IPS-15b (cell line): ENCODE measurements around the gene RTN1.
A peak's percentile ranks its signal among the peaks of the same experiment; 100 is the strongest.

Experiments used
- H3K27me3 ChIP-seq: one replicate; pipeline ENCODE4 v1.6.1; 2013; ENCODE audit warnings: low read length; ENCODE audit not compliant: control insufficient read depth, insufficient read depth
- H3K36me3 ChIP-seq: one replicate; pipeline ENCODE4 v1.6.1; 2013; ENCODE audit warnings: low read length; ENCODE audit not compliant: control insufficient read depth, insufficient read depth
- H3K4me1 ChIP-seq: one replicate; pipeline ENCODE4 v1.6.1; 2013; ENCODE audit warnings: mild to moderate bottlenecking, low read length; ENCODE audit not compliant: control insufficient read depth, insufficient read depth
- H3K4me3 ChIP-seq: one replicate; pipeline ENCODE4 v1.5.1; 2013; ENCODE audit warnings: low read depth, low read length
- H3K9ac ChIP-seq: one replicate; pipeline ENCODE4 v1.6.1; 2013; ENCODE audit warnings: low read depth, mild to moderate bottlenecking, low read length
- H3K9me3 ChIP-seq: one replicate; pipeline ENCODE4 v1.6.1; 2013; ENCODE audit warnings: mild to moderate bottlenecking, low read length; ENCODE audit not compliant: control insufficient read depth, insufficient read depth

The RTN1 gene

GRCh38 chr14:59895721-59896120 lies 25.1 kb upstream of the RTN1 start:
- Histone ChIP-seq H3K4me3 (no peak overlapping the region), H3K9me3 (no peaks in the 10 kb centered on the region), H3K36me3 (no peaks in the 10 kb centered on the region), H3K27me3 (no peaks in the 10 kb centered on the region), H3K9ac (no peak overlapping the region), H3K4me1 (no peaks in the 10 kb centered on the region)

GRCh38 chr14:59890676-59891075 lies 20.1 kb upstream of the RTN1 start:
- no peak overlapping the region for H3K9ac ChIP-seq
- no peaks in the 10 kb centered on the region for H3K4me1 ChIP-seq
- no peaks in the 10 kb centered on the region for H3K27me3 ChIP-seq
- no peak overlapping the region for H3K4me3 ChIP-seq
- H3K9me3 ChIP-seq: no peaks in the 10 kb centered on the region
- no peaks in the 10 kb centered on the region for H3K36me3 ChIP-seq

GRCh38 chr14:59882957-59883356 lies 12.4 kb upstream of the RTN1 start:
- Histone ChIP-seq H3K9me3 (no peaks in the 10 kb centered on the region), H3K27me3 (no peaks in the 10 kb centered on the region), H3K4me1 (no peaks in the 10 kb centered on the region), H3K9ac (no peak overlapping the region), H3K4me3 (no peak overlapping the region), H3K36me3 (no peaks in the 10 kb centered on the region)

- H3K27me3 ChIP-seq: peaks cover 47% of the 10 kb centered on the region
Observed at GRCh38 chr14:59871166-59871495, 555 bp upstream of the RTN1 start.

GRCh38 chr14:59869381-59870255 lies 958 bp downstream of the RTN1 start:
- Histone ChIP-seq H3K27me3 (peaks cover 50% of the 10 kb centered on the region), H3K9ac (no peak overlapping the region), H3K4me3 (peak overlapping the region; percentile 78), H3K9me3 (no peaks in the 10 kb centered on the region), H3K36me3 (no peaks in the 10 kb centered on the region), H3K4me1 (peaks cover 2% of the 10 kb centered on the region)

More at GRCh38 chr14:59871166-59871495, 555 bp upstream of the RTN1 start:
- peak overlapping the region; percentile 1 for H3K9ac ChIP-seq
- H3K36me3 ChIP-seq: no peaks in the 10 kb centered on the region
- peaks cover 2% of the 10 kb centered on the region for H3K4me1 ChIP-seq
- peak overlapping the region; percentile 78 for H3K4me3 ChIP-seq
- H3K9me3 ChIP-seq: no peaks in the 10 kb centered on the region

- no peaks in the 10 kb centered on the region for H3K36me3 ChIP-seq
- H3K4me3 ChIP-seq: no peak overlapping the region
- H3K9me3 ChIP-seq: no peaks in the 10 kb centered on the region
- no peak overlapping the region for H3K9ac ChIP-seq
- H3K4me1 ChIP-seq: peaks cover 2% of the 10 kb centered on the region
- peaks cover 50% of the 10 kb centered on the region for H3K27me3 ChIP-seq
Observed at GRCh38 chr14:59868021-59868420, 2.6 kb downstream of the RTN1 start.

- Histone ChIP-seq H3K9me3 (no peaks in the 10 kb centered on the region), H3K36me3 (no peaks in the 10 kb centered on the region), H3K4me1 (no peaks in the 10 kb centered on the region), H3K9ac (no peak overlapping the region), H3K27me3 (peaks cover 19% of the 10 kb centered on the region), H3K4me3 (no peak overlapping the region)
Observed at GRCh38 chr14:59863806-59864525, 6.6 kb downstream of the RTN1 start.

- Histone ChIP-seq H3K9me3 (no peaks in the 10 kb centered on the region), H3K4me1 (no peaks in the 10 kb centered on the region), H3K9ac (no peak overlapping the region), H3K4me3 (no peak overlapping the region), H3K27me3 (no peaks in the 10 kb centered on the region), H3K36me3 (no peaks in the 10 kb centered on the region)
Observed at GRCh38 chr14:59857328-59857727, 13.2 kb downstream of the RTN1 start.

- Histone ChIP-seq H3K9ac (no peak overlapping the region), H3K4me3 (no peak overlapping the region), H3K36me3 (no peaks in the 10 kb centered on the region), H3K4me1 (peaks cover 3% of the 10 kb centered on the region), H3K9me3 (no peaks in the 10 kb centered on the region), H3K27me3 (no peaks in the 10 kb centered on the region)
Observed at GRCh38 chr14:59852350-59852749, 18.2 kb downstream of the RTN1 start.

GRCh38 chr14:59850458-59850857 lies 20.1 kb downstream of the RTN1 start:
- H3K4me1 ChIP-seq: peaks cover 3% of the 10 kb centered on the region
- no peak overlapping the region for H3K4me3 ChIP-seq
- no peaks in the 10 kb centered on the region for H3K36me3 ChIP-seq

GRCh38 chr14:59849411-59850130 lies 21.0 kb downstream of the RTN1 start:
- peaks cover 3% of the 10 kb centered on the region for H3K4me1 ChIP-seq
- H3K9me3 ChIP-seq: no peaks in the 10 kb centered on the region
- H3K36me3 ChIP-seq: no peaks in the 10 kb centered on the region
- H3K27me3 ChIP-seq: no peaks in the 10 kb centered on the region
- no peak overlapping the region for H3K4me3 ChIP-seq
- H3K9ac ChIP-seq: no peak overlapping the region

More at GRCh38 chr14:59850458-59850857, 20.1 kb downstream of the RTN1 start:
- Histone ChIP-seq H3K27me3 (no peaks in the 10 kb centered on the region), H3K9me3 (no peaks in the 10 kb centered on the region), H3K9ac (no peak overlapping the region)
